ENCODE measurements around the gene ANGPT4.

The ANGPT4 gene

GRCh38 chr20:875115-875514 is 41.0 kb downstream of the ANGPT4 start:
- Histone ChIP-seq H3K4me3 (ENCODE audit: low read depth, low read length) (no peak overlapping the region), H3K36me3 (replicated peaks) (no peaks in the 10 kb centered on the region), H3K27ac (no peak overlapping the region), H3K27me3 (replicated peaks) (no peaks in the 10 kb centered on the region)
- no peak for DNase-seq
- no peak for TF ChIP-seq CTCF (IDR thresholded peaks at IDR 0.05; ENCODE audit: low read depth, low read length, missing control alignments)
- in situ Hi-C loops (cut with HindIII; ENCODE audit: low pct_ligation_motif_present, low sequenced_read_pairs): no loop called here

DNA sequence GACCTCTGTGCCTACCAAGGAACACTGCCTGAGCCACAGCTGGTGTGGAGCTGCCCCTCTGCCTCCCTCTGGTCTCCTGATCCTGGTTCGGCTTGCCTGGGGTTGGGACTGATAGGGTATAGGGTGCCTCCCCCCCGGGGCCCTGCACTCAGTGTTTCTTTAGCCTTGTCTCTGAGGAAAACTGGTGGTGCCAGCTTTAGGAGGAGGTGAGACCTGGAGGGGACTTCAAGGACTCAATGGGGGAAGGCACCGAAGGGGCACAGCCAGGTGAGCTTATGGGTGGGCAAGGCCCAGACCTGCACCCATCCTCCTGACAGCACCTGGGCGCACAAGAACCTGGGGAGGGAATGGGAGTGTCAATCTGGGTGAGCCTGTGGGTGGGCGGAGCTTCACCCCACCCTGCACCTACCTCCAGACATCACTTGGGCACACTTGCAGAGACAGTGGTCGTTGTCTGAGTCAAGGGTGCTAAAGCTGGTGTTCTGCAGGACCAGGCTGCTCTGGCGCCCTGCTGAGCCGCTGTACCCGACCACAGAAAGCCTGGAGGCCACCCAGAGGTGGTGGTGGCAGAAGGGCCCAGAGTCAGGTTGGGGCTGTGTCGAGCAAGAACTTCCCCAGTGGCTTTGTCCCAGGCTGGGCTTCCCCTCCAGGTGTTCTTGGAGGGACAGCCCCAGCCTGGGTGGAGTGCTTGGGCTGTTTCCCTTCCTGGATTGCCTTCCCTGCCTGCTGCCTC is 42.1 kb downstream of the ANGPT4 start:
- DNase-seq: no peak
- Histone ChIP-seq H3K4me3 (ENCODE audit: low read depth, low read length) (no peak overlapping the region), H3K36me3 (replicated peaks) (no peaks in the 10 kb centered on the region), H3K27me3 (replicated peaks) (no peaks in the 10 kb centered on the region), H3K27ac (no peak overlapping the region)
- no peak for TF ChIP-seq CTCF (IDR thresholded peaks at IDR 0.05; ENCODE audit: low read depth, low read length, missing control alignments)
- in situ Hi-C loops (cut with HindIII; ENCODE audit: low pct_ligation_motif_present, low sequenced_read_pairs): no loop called here

DNA sequence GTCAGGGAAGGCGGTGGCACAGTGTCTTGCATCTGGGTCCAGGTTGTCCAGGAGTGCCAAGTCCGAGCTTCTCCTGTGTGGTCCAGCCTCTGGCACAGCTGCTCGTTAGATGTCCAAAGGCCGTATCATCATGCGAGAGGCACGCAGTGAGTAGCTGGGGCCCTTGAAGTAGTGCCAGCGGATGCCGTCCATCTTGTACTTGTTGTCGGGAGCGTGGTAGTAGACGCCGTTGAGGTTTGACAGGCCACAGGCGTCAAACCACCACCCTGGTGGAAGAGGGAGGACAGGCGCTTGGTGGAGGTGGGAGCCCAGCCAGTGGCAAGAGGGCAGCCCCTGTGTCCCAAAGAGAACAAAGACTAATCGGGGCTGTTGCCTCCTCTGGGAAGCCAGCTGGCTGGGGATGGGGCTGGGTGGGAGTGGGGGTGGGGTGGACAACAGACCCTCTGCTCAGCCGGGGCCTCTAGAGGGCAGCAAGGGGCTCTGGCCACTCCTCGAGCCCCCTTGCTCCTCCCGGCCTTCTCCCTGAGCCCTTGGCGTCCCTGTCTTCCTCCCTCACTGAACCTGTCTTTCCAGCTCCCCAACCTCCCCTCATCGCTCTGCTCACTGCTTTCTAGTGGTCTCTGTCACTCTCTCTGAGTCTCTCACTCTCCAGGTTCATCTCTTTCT is 43.1 kb downstream of the ANGPT4 start:
- H3K27me3 ChIP-seq (replicated peaks): no peaks in the 10 kb centered on the region
- H3K4me3 ChIP-seq (ENCODE audit: low read depth, low read length): no peak overlapping the region
- no peak for TF ChIP-seq CTCF (IDR thresholded peaks at IDR 0.05; ENCODE audit: low read depth, low read length, missing control alignments)
- H3K27ac ChIP-seq: no peak overlapping the region
- no peaks in the 10 kb centered on the region for H3K36me3 ChIP-seq (replicated peaks)
- no peak for DNase-seq
- in situ Hi-C loops (cut with HindIII; ENCODE audit: low pct_ligation_motif_present, low sequenced_read_pairs): no loop called here

GRCh38 chr20:871948-872347 is 44.2 kb downstream of the ANGPT4 start:
- no peak overlapping the region for H3K4me3 ChIP-seq (ENCODE audit: low read depth, low read length)
- no peak for DNase-seq
- no peaks in the 10 kb centered on the region for H3K36me3 ChIP-seq (replicated peaks)
- in situ Hi-C loops (cut with HindIII; ENCODE audit: low pct_ligation_motif_present, low sequenced_read_pairs): no loop called here
- H3K27me3 ChIP-seq (replicated peaks): no peaks in the 10 kb centered on the region
- no peak overlapping the region for H3K27ac ChIP-seq
- TF ChIP-seq CTCF (IDR thresholded peaks at IDR 0.05; ENCODE audit: low read depth, low read length, missing control alignments): no peak

- DNase-seq: no peak
- H3K27me3 ChIP-seq (replicated peaks): no peaks in the 10 kb centered on the region
- in situ Hi-C loops (cut with HindIII; ENCODE audit: low pct_ligation_motif_present, low sequenced_read_pairs): no loop called here
- H3K27ac ChIP-seq: no peak overlapping the region
- no peak overlapping the region for H3K4me3 ChIP-seq (ENCODE audit: low read depth, low read length)
- H3K36me3 ChIP-seq (replicated peaks): no peaks in the 10 kb centered on the region
- no peak for TF ChIP-seq CTCF (IDR thresholded peaks at IDR 0.05; ENCODE audit: low read depth, low read length, missing control alignments)
These were observed 44.7 kb downstream of the ANGPT4 start for GRCh38 chr20:871436-871835.
